LHCN-M2 (cell line): Measurements from ENCODE around the gene LMCD1. TPM values are rescaled to one million over a fixed set of nuclear protein-coding genes. Genes with fewer than 3 reads are reported as not detected.

Experiments
- DNase-seq: peaks from one replicate; pipeline ENCODE4 v3.0.0-alpha.2; 2012; ENCODE audit warnings: low read depth
- total RNA-seq: library from RNA; depleted of rRNA; stranded (reverse); fragments of >200 nt; gene quantifications from 2 replicates; pipeline ENCODE4 v1.2.3, GENCODE V29; 2014

Gene LMCD1
- total RNA-seq, 1 experiment from 2014 or later, result 30.3 TPM

- DNase-seq, result peak; percentile 41
These were observed 80.3 kb downstream of the LMCD1 start for GRCh38 chr3:8581806-8582445.

DNA sequence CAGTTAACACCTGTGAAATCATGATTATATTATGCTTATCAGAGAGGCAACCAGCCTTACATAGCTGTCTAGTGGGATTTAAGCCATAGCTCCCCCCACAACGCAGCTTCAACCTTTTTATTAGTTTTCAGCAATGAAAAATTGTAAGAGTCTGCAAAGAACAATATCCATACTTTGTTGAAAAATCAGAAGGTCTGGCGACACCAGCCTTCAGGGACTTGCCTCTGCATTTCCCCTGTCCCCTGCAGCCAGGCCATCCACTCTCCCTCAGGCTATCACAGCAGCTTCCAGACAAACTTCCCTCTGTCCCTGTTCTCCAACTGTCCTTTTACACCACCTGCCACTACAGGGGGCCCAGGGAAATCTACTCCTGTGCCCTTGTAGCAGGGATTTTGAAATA lies 83.0 kb downstream of the LMCD1 start:
- no peak for DNase-seq

GRCh38 chr3:8589880-8590556 lies 88.4 kb downstream of the LMCD1 start:
- peak; percentile 92 for DNase-seq

GRCh38 chr3:8593021-8593827 lies 91.6 kb downstream of the LMCD1 start:
- peak; percentile 97 for DNase-seq

DNA sequence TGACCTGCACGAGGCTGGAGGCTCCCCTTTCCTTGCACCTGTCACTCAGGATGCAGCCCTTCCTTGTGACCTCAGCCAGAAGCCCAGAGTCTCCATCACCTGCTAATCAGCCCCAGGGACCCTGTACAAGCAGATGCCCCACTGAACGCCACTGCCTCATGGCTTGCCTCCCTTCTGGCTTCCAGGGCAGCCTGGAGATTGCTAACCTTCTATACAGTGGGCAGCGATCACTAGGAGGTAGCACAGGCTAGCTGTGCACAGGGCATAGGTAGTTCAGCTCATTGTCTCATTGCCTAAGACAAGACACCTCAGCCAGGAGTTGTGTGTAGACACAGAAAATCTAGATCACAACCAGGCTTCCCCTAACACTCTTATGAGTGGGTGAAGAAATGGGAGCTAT lies 93.6 kb downstream of the LMCD1 start:
- DNase-seq, result no peak

DNA sequence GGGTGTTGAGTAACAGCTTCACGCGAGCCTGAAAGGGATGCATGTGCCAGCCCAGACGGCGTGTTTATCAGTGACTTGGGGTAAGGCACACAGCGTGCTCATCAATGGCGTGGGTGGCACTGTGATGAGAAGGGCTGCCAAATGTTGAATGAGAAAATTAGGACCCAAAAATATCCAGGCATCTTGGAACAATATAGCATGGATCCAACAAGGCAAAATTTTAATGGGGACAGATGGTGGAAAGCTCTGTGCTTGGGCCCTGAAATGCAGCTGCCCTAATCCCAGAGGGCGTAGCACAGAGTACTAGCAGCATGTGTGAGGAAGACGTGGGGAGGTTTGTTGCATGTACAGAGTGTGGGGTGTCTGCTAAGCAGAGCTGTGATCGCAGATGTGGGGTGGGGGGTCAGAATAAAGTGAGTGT lies 94.1 kb downstream of the LMCD1 start:
- DNase-seq, result no peak

DNA sequence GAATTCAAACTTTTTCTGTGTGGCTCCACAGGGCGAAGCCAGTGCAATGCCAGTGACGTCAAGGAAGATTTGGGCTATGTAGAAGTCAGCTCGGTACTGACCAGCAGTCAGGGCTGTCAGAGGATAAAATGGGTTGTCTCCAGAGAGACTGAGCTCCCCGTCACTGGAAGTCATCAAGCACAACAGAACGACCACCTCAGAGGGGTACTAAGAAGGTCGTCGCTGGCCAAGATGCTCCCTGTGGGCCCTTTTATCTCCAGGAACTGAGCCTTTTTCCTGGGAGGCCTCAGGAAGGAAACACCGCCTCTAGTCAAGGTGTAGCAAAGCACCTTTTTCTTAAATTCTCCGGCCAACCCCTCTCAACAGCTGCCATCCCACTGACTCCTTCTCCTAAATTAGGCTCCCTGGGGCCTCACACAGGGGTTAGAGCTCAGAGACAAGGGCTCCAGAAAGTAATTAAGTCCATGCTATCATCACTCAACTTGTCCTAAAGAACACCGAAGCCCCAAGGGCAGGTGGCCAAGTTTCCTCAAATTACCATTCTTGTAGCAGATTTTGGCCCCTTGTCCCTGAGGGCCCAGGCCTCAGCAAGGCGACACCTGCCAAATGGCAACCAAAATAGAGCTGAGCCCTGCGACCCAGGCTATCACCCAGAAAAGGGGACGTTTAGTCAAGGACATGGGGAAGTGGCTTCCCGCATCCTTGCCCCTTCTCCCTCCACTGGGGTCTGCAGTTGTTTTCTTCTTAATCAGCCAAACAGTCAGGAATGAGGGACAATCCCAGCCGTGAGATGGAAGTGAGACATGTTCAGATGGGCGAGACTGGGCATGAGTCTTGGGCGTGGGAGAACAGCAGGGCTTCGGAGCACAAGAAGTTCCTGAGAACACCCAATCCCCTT lies 94.9 kb downstream of the LMCD1 start:
- no peak for DNase-seq

DNA sequence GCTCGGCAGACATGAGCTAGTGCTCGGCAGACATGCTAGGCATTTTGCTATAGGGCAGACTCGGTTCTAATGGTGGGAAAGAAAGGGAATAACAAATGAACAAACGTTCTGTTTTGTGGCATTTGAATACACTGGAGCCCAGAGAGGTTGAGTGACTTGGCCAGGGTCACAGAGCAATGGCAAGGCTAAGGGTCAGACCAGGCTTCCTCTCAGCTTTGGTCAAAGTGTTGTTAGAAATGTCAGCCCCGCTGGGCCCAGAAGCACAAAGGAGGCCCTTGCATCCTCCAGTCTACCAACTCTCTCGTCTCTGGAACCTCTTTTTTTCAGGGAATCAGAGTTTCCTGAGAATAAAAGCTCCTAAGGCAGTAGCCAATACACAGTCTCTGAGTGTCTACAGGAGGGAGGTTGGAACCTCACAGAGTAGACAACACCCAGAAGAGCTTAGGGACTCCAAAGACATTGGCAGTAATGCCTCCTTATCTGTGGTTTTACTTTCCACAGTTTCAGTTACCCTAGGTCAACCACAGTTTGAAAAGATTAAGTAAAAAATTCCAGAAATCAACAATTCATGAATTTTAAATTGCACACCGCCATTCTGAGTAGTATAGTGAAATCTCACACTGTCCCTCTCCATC lies 95.7 kb downstream of the LMCD1 start:
- no peak for DNase-seq

DNA sequence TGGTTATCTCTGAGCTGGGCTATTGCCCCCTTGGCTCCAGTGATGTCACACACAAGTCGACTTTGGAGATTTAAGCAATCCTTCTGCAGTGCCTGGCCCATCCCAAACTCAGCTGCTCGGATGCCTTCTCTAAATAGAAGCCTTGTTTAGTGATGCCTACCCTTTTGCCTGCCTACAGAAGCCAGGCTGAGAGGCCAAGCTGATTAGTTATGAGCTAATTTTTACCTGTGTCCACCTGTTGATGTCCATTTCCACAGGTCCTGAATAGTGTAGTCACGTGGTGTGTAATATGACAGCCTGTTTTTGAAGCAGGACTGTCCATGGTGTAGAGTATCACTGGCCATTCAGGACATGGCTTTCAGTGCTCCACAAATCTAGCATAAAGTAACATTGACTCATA lies 97.5 kb downstream of the LMCD1 start:
- no peak for DNase-seq

DNA sequence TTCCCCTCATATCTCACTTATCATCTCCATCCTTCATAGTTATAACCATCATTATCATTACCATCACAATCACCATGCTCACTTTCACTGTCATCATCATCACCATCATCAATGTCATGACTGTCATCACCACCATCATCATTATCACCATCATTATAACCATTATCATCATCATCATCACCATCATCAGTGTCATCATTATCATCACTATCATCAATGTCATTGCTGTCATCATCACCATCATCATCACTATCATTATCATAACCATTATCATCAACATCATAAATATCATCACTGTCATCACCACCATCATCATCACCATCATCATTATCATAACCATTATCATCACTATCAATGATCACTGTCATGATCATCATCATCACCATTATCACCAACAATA lies 98.8 kb downstream of the LMCD1 start:
- DNase-seq, result no peak

DNA sequence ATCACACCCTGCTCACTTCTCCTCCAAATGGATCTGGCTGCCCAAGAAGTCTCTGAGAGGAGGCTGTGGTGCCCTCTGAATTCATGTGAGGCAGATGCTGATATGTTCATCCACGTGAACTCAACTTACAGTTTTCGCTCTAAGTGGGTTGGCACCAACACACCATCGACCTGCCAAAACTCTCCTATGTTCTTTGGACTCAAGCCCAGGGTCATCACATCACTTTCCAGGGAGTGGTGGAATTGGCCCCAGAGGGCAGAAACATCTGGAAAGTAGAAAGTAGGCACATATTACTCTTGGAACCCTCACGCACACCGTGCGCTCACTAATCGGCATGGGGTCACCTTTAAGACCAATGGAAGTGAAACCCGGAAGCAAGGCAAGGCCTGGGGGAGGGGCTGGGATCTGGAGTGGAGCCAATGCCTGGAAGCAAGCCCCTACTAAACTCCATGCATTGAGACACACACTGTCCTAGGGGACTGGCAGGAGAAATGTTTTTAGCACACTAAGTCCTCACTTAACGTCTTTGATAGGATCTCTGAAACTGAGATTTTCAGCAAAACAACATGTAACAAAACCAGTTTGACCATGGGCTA lies 101.6 kb downstream of the LMCD1 start:
- no peak for DNase-seq

DNA sequence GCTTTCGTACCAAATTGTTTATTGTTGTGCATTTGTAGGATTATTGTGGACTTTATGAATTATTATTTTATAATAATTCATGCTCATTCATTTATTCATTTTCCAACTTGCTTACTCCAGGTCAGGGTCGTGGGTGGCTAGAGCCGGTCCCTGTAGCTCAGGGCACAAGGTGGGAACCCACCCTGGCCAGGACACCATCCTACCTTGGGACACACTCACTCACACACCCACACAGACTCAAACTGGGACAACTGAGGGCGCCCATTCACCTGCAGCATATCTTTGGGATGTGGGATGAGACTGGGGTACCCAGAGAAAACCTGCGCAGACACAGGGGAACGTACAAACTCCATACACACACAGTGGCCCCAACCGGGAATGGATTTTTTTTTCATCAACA lies 102.4 kb downstream of the LMCD1 start:
- no peak for DNase-seq

DNA sequence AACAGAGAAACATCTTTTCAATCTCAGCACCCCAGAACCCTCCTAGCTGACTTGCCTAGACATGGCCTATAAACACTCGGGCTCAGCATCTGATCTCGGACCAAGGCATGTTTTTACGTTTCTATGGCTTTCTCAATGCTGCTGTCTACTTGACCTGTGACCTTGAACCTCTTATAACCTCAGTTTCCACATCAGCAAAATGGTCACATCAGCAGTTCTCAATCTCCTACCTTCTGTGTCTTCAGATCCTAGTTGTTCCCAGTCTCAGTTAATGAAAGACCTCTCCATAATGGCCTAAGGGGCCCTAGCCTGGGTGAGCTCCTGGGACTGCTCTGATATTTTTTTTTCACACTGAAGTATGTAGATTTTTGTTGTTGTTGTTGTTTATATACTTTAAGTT lies 103.4 kb downstream of the LMCD1 start:
- no peak for DNase-seq

DNA sequence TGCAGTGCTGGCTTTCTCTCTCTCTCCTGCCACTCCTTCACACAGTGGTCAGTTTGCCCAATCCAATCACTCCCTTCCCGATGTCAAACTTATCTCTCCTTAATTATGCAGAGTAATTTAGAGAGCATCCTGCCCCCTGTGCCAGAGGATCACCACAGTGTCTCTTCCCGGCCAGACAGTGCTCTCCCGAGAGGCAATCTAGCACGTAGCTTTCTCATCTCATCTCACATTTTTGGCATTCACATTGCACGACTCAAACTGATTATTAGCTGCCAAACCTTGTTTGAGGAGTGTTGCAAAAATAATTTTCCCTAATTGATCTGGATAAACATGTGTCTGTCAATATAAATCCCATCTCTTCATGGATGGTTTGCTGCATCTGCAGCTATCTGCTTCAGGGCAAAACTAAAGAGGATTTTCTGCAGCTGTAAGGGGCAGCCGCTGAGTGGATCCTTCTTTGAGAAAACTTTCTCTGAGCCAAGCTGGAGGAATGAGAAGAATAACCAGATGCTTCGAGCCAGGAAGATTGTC lies 105.1 kb downstream of the LMCD1 start:
- DNase-seq, result peak; percentile 26

- DNase-seq, result peak; percentile 74
These were observed 105.8 kb downstream of the LMCD1 start for GRCh38 chr3:8607234-8608040.

GRCh38 chr3:8608041-8608790 lies 106.6 kb downstream of the LMCD1 start:
- no peak for DNase-seq

GRCh38 chr3:8608791-8609467 lies 107.3 kb downstream of the LMCD1 start:
- DNase-seq, result no peak

- no peak for DNase-seq
These were observed 109.3 kb downstream of the LMCD1 start for GRCh38 chr3:8610951-8611350.
